ENCODE data around the gene TMED7. TPM values are rescaled to one million over a fixed set of nuclear protein-coding genes. Genes with fewer than 3 reads are reported as not detected.

TMED7 gene
- total RNA-seq (2012; rRNA removed): 75.6 and 173 TPM in 2 replicates
- 86.7 and 107 TPM in 2 replicates for polyA plus RNA-seq (2012; rRNA removed)
- polyA plus RNA-seq (2012; cell fraction: cytosol; rRNA removed): 10.4 and 84.9 TPM in 2 replicates
- 11.2 and 42.1 TPM in 2 replicates for polyA plus RNA-seq (2012; cell fraction: nucleus; rRNA removed; ENCODE audit: low replicate concordance)
- percentile 94 among the genes with signal in this experiment for Bru-seq, nascent RNA
- percentile 100 among the genes with signal in this experiment for BruChase-seq, experiment 1, labeled RNA remaining after a 6-hour chase
- percentile 100 among the genes with signal in this experiment for BruChase-seq, experiment 2, labeled RNA remaining after a 2-hour chase
- long read RNA-seq, transcript TMED7-201 (3 exons, 3,757 nt): major isoform, 147 of 150 reads
- long read RNA-seq, partial matches to known transcripts: 3 of 150 reads
- long read RNA-seq, other reads (novel, unspliced or antisense): 0 of 150 reads

GRCh38 chr5:115625579-115626444 lies at the start of gene TMED7:
Gene TMED7 (minus strand): TSS chr5:115626036. CDS start chr5:115625792, 244 bp downstream.
- H3K27ac ChIP-seq (ENCODE audit: insufficient read depth, low read length): peak within 1 kb of the TSS; percentile 93
- H2BK5ac ChIP-seq (ENCODE audit: low read depth, low read length, poor library complexity, severe bottlenecking): peak within 1 kb of the TSS; percentile 80
- peak within 1 kb of the TSS; percentile 74 for H4K5ac ChIP-seq (ENCODE audit: low read depth, low read length)
- peak within 1 kb of the TSS; percentile 92 for H2AK9ac ChIP-seq (replicated peaks; ENCODE audit: low read depth, low read length, poor library complexity)
- peaks cover 0 to 36% of the 10 kb centered on the region in 2 experiments; a peak in 3 of 4 replicates for H3K79me1 ChIP-seq (ENCODE audit: low read depth in 1 of 2, low read length in 2 of 2)
- H3K14ac ChIP-seq (replicated peaks; ENCODE audit: low read depth, low read length): peak within 1 kb of the TSS; percentile 90
- peak within 1 kb of the TSS; percentile 82 for H4K91ac ChIP-seq (ENCODE audit: insufficient read depth, low read depth, low read length)
- peak within 1 kb of the TSS; percentile 46 for H2BK120ac ChIP-seq (ENCODE audit: low read depth, low read length)
- peaks cover 6% of the 10 kb centered on the region for H3K9me1 ChIP-seq (ENCODE audit: insufficient read depth, low read length)
- H3K4ac ChIP-seq (ENCODE audit: low read depth, low read length): peak within 1 kb of the TSS; percentile 92
- WGBS, 2 experiments (ENCODE audit: extremely low coverage in 2 of 2, insufficient read length in 1 of 2): 0% methylated on average over 31 of the region's 77 CpGs; no CpG with 5 or more reads in 1 of the 2 experiments
- TSS peak; percentile 82 for BruUV-seq (replicated peaks)
- peak within 1 kb of the TSS; percentile 92 for H3K23ac ChIP-seq (ENCODE audit: low read depth, low read length)
- H2AFZ ChIP-seq (replicated peaks; ENCODE audit: low read length, poor library complexity): peak within 1 kb of the TSS; percentile 96
- in situ Hi-C loops (cut with MboI; ENCODE audit: low sequenced_read_pairs): loop anchor here (5.0 kb wide), 1 partner anchor 211 kb away; no protein-coding TSS in a partner anchor
- CTCF ChIA-PET: interaction anchor here (1.5 to 1.7 kb wide), 2 partner anchors 9 kb away, joined by 4 to 7 read pairs; no protein-coding TSS in a partner anchor
- H3K36me3 ChIP-seq (ENCODE audit: control insufficient read depth, insufficient read depth, low read length): peaks cover 1% of the 10 kb centered on the region; the same call in 1 of the 2 replicates
- H2BK20ac ChIP-seq (ENCODE audit: low read depth, low read length): no peak within 1 kb of the TSS
- H2AK5ac ChIP-seq (ENCODE audit: low read depth, low read length): peak within 1 kb of the TSS; percentile 36; the same call in 1 of the 2 replicates
- H3K4me2 ChIP-seq (ENCODE audit: low read depth, low read length): peak within 1 kb of the TSS; percentile 99
- POLR2A ChIA-PET (ENCODE audit: unreplicated experiment): interaction anchor here (1.2 kb wide), 1 partner anchor 216 kb away, joined by 4 read pairs; the partner anchor contains the start of genes AP3S1 and ATG12
- peaks cover 5% of the 10 kb centered on the region for H3K4me1 ChIP-seq (ENCODE audit: control insufficient read depth, insufficient read depth, low read length)
- H3K9ac ChIP-seq (ENCODE audit: low read depth, low read length): peak within 1 kb of the TSS; percentile 95
- peak within 1 kb of the TSS; percentile 84 for H3K56ac ChIP-seq (ENCODE audit: extremely low read depth, insufficient read depth, low read length)
- DNase-seq: peak; percentile 97
- intact Hi-C loops (cut with micrococcal nuclease): no loop called here
- no peaks in the 10 kb centered on the region for H3K9me3 ChIP-seq (ENCODE audit: control insufficient read depth, insufficient read depth, low read length)
- no peak within 1 kb of the TSS for H2BK15ac ChIP-seq (ENCODE audit: low read depth, low read length)
- H3K18ac ChIP-seq (ENCODE audit: low read depth, low read length): peak within 1 kb of the TSS; percentile 53
- peak; percentile 97 for ATAC-seq (ENCODE audit: low read depth)
- H3K4me3 ChIP-seq (ENCODE audit: insufficient read depth, low read depth, low read length): peak within 1 kb of the TSS; percentile 84
- no peaks in the 10 kb centered on the region for H3K27me3 ChIP-seq (ENCODE audit: control insufficient read depth, insufficient read depth, low read length)
- dilution Hi-C loops (cut with HindIII; ENCODE audit: low sequenced_read_pairs, unreplicated experiment): no loop called here
- peak within 1 kb of the TSS; percentile 86 to 94 for H4K8ac ChIP-seq (ENCODE audit: low read depth in 2 of 2, low read length in 2 of 2)
- H4K20me1 ChIP-seq (ENCODE audit: insufficient read depth, low read length): peaks cover 35% of the 10 kb centered on the region
- TF ChIP-seq RFX5 (IDR thresholded peaks at IDR 0.05; ENCODE audit: low read depth, low read length) (no peak), BHLHE40 (IDR thresholded peaks at IDR 0.05; ENCODE audit: low read depth, low read length) (peak; percentile 85), MAFK (IDR thresholded peaks at IDR 0.05; ENCODE audit: low read depth, low read length) (no peak), POLR2A (IDR thresholded peaks at IDR 0.05; ENCODE audit: low read depth, low read length) (peak; percentile 88), CTCF (conservative IDR thresholded peaks at IDR 0.05; ENCODE audit: low read depth, low read length) (no peak), FOS (IDR thresholded peaks at IDR 0.05; ENCODE audit: low read depth, low read length) (no peak), CEBPB (IDR thresholded peaks at IDR 0.05; ENCODE audit: low read depth, low read length) (no peak), CHD1 (IDR thresholded peaks at IDR 0.05; ENCODE audit: low read depth, low read length) (0 out of 2 replicates have a peak, but pooled peaks have one; percentile 41), RAD21 (IDR thresholded peaks at IDR 0.05; ENCODE audit: low read length) (no peak), MAZ (IDR thresholded peaks at IDR 0.05; ENCODE audit: borderline replicate concordance, low read depth, low read length) (peak; percentile 64; the same call in 1 of the 2 replicates), ELK1 (IDR thresholded peaks at IDR 0.05; ENCODE audit: borderline replicate concordance, low read depth, low read length) (no peak), RCOR1 (IDR thresholded peaks at IDR 0.05; ENCODE audit: insufficient replicate concordance, low read length) (no peak)
